ENCODE measurements around the gene RBFOX2. TPM values are rescaled to one million over a fixed set of nuclear protein-coding genes. Genes with fewer than 3 reads are reported as not detected.
"Not testable (repeated sequence)": the region's sequence is repeated elsewhere in the genome, so short reads cannot be mapped to it uniquely, and the experiment has no call there.

The RBFOX2 gene
- total RNA-seq, 4 donors from 2014 or later = 103 to 139 (median 108) TPM

- Histone ChIP-seq H3K4me1 (peaks cover 9 to 16% of the 10 kb centered on the region in 2 donors), H3K4me3 (replicated peaks in 1 of 3) (no peak overlapping the region), H3K9me3 (no peaks in the 10 kb centered on the region), H3K27me3 (no peaks in the 10 kb centered on the region), H3K36me3 (no peaks in the 10 kb centered on the region), H3K27ac (peak overlapping the region; percentile 3 to 86 (median 66))
- peak; percentile 47 to 62 for DNase-seq
- 44 to 50% methylated on average over 7 of the region's 7 CpGs for WGBS, 2 donors
- intact Hi-C loops (cut with DNase I) = no loop called here
- TF ChIP-seq CTCF (IDR thresholded peaks at IDR 0.05) (no peak), POLR2A (IDR thresholded peaks at IDR 0.05) (peak in 1 of 2 donors; percentile 21)
Observed at GRCh38 chr22:35703861-35704584, 324.6 kb downstream of the RBFOX2 start.

GRCh38 chr22:35699852-35700251, 328.8 kb downstream of the RBFOX2 start:
- DNase-seq; intact Hi-C loops (cut with DNase I); H3K4me3 ChIP-seq (replicated peaks in 1 of 3); H3K9me3 ChIP-seq; H3K36me3 ChIP-seq; H3K27ac ChIP-seq; H3K27me3 ChIP-seq: not testable (repeated sequence)
- WGBS, 2 donors = 85 to 95% methylated on average over 4 to 6 of the region's 6 CpGs
- H3K4me1 ChIP-seq = peaks cover 9 to 15% of the 10 kb centered on the region in 2 donors

- intact Hi-C loops (cut with DNase I) = no loop called here
- Histone ChIP-seq H3K9me3 (no peaks in the 10 kb centered on the region), H3K36me3 (no peaks in the 10 kb centered on the region), H3K27ac (no peak overlapping the region), H3K4me1 (no peaks in the 10 kb centered on the region), H3K4me3 (replicated peaks in 1 of 3) (no peak overlapping the region), H3K27me3 (no peaks in the 10 kb centered on the region)
- 81 to 84% methylated on average over 14 of the region's 14 CpGs for WGBS, 2 donors
- TF ChIP-seq CTCF (IDR thresholded peaks at IDR 0.05) (no peak), POLR2A (IDR thresholded peaks at IDR 0.05) (no peak)
- DNase-seq = no peak
Observed at GRCh38 chr22:35697142-35697541, 331.5 kb downstream of the RBFOX2 start.

GRCh38 chr22:35695202-35695601, 333.4 kb downstream of the RBFOX2 start:
- DNase-seq = no peak
- no peak for TF ChIP-seq CTCF (IDR thresholded peaks at IDR 0.05)
- no peak for TF ChIP-seq POLR2A (IDR thresholded peaks at IDR 0.05)
- intact Hi-C loops (cut with DNase I) = no loop called here
- Histone ChIP-seq H3K4me3 (replicated peaks in 1 of 3) (no peak overlapping the region), H3K4me1 (no peaks in the 10 kb centered on the region), H3K36me3 (no peaks in the 10 kb centered on the region), H3K9me3 (no peaks in the 10 kb centered on the region), H3K27ac (no peak overlapping the region), H3K27me3 (no peaks in the 10 kb centered on the region)
- WGBS, 2 donors = 78 to 81% methylated on average over 13 of the region's 13 CpGs

- WGBS, 2 donors = 57 to 65% methylated on average over 1 of the region's 1 CpG
- H3K9me3 ChIP-seq = no peaks in the 10 kb centered on the region
- DNase-seq = no peak
- no peak overlapping the region for H3K4me3 ChIP-seq (replicated peaks in 1 of 3)
- intact Hi-C loops (cut with DNase I) = no loop called here
- no peaks in the 10 kb centered on the region for H3K36me3 ChIP-seq
- H3K27ac ChIP-seq = no peak overlapping the region
- H3K4me1 ChIP-seq = no peaks in the 10 kb centered on the region
- TF ChIP-seq CTCF (IDR thresholded peaks at IDR 0.05) (no peak), POLR2A (IDR thresholded peaks at IDR 0.05) (no peak)
- H3K27me3 ChIP-seq = no peaks in the 10 kb centered on the region
Observed at GRCh38 chr22:35690001-35690400, 338.6 kb downstream of the RBFOX2 start.
